ENCODE data around the gene ZNF112.
"Not testable (repeated sequence)": the region's sequence is repeated elsewhere in the genome, so short reads cannot be mapped to it uniquely, and the experiment has no call there.

The ZNF112 gene

GRCh38 chr19:44341794-44342193 lies 14.7 kb downstream of the ZNF112 start:
- Histone ChIP-seq H3K36me3 (ENCODE audit: insufficient read depth, low read length) (no peaks in the 10 kb centered on the region), H3F3A (ENCODE audit: low read depth) (no peaks in the 10 kb centered on the region), H2AFZ (ENCODE audit: low read length) (no peak overlapping the region), H3K9ac (ENCODE audit: low read depth, low read length, poor library complexity, severe bottlenecking) (no peak overlapping the region), H3K27me3 (ENCODE audit: insufficient read depth, low read length, poor library complexity, severe bottlenecking) (no peaks in the 10 kb centered on the region), H3K79me2 (ENCODE audit: insufficient read depth, low read length) (no peaks in the 10 kb centered on the region), H3K9me3 (ENCODE audit: insufficient read depth, low read depth, low read length) (0 out of 2 replicates have a peak, but pooled peaks cover 4% of the 10 kb centered on the region), H3K9me2 (replicated peaks; ENCODE audit: low read depth, low read length) (no peaks in the 10 kb centered on the region), H4K20me1 (ENCODE audit: insufficient read depth, low read length, poor library complexity, severe bottlenecking) (no peaks in the 10 kb centered on the region), H3K4me1 (ENCODE audit: insufficient read depth, low read length, poor library complexity, severe bottlenecking) (no peaks in the 10 kb centered on the region), H3K4me2 (ENCODE audit: low read depth, low read length, poor library complexity, severe bottlenecking) (no peak overlapping the region), H3K4me3 (ENCODE audit: low read length, poor library complexity, severe bottlenecking) (no peak overlapping the region)
- TF ChIP-seq EZH2phosphoT487 (IDR thresholded peaks at IDR 0.05; ENCODE audit: borderline replicate concordance): no peak
- TF ChIP-seq, protein P1, sequence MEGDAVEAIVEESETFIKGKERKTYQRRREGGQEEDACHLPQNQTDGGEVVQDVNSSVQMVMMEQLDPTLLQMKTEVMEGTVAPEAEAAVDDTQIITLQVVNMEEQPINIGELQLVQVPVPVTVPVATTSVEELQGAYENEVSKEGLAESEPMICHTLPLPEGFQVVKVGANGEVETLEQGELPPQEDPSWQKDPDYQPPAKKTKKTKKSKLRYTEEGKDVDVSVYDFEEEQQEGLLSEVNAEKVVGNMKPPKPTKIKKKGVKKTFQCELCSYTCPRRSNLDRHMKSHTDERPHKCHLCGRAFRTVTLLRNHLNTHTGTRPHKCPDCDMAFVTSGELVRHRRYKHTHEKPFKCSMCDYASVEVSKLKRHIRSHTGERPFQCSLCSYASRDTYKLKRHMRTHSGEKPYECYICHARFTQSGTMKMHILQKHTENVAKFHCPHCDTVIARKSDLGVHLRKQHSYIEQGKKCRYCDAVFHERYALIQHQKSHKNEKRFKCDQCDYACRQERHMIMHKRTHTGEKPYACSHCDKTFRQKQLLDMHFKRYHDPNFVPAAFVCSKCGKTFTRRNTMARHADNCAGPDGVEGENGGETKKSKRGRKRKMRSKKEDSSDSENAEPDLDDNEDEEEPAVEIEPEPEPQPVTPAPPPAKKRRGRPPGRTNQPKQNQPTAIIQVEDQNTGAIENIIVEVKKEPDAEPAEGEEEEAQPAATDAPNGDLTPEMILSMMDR (conservative IDR thresholded peaks at IDR 0.05; ENCODE audit: low read length): no peak

GRCh38 chr19:44334639-44335038 lies 21.8 kb downstream of the ZNF112 start:
- H3K9me3 ChIP-seq (ENCODE audit: insufficient read depth, low read depth, low read length); H4K20me1 ChIP-seq (ENCODE audit: insufficient read depth, low read length, poor library complexity, severe bottlenecking); H3K36me3 ChIP-seq (ENCODE audit: insufficient read depth, low read length); H2AFZ ChIP-seq (ENCODE audit: low read length); H3K79me2 ChIP-seq (ENCODE audit: insufficient read depth, low read length); H3F3A ChIP-seq (ENCODE audit: low read depth); H3K4me1 ChIP-seq (ENCODE audit: insufficient read depth, low read length, poor library complexity, severe bottlenecking); H3K9ac ChIP-seq (ENCODE audit: low read depth, low read length, poor library complexity, severe bottlenecking); H3K27me3 ChIP-seq (ENCODE audit: insufficient read depth, low read length, poor library complexity, severe bottlenecking); H3K4me2 ChIP-seq (ENCODE audit: low read depth, low read length, poor library complexity, severe bottlenecking); H3K9me2 ChIP-seq (replicated peaks; ENCODE audit: low read depth, low read length); H3K4me3 ChIP-seq (ENCODE audit: low read length, poor library complexity, severe bottlenecking): not testable (repeated sequence)

- TF ChIP-seq EZH2phosphoT487 (IDR thresholded peaks at IDR 0.05; ENCODE audit: borderline replicate concordance): no peak
- no peaks in the 10 kb centered on the region for H3K9me2 ChIP-seq (replicated peaks; ENCODE audit: low read depth, low read length)
- no peak overlapping the region for H3K9ac ChIP-seq (ENCODE audit: low read depth, low read length, poor library complexity, severe bottlenecking)
- H3K79me2 ChIP-seq (ENCODE audit: insufficient read depth, low read length): no peaks in the 10 kb centered on the region
- H3K36me3 ChIP-seq (ENCODE audit: insufficient read depth, low read length): no peaks in the 10 kb centered on the region
- H3K9me3 ChIP-seq (ENCODE audit: insufficient read depth, low read depth, low read length): peaks cover 11% of the 10 kb centered on the region; the same call in 1 of the 2 replicates
- no peaks in the 10 kb centered on the region for H4K20me1 ChIP-seq (ENCODE audit: insufficient read depth, low read length, poor library complexity, severe bottlenecking)
- H3K4me1 ChIP-seq (ENCODE audit: insufficient read depth, low read length, poor library complexity, severe bottlenecking): no peaks in the 10 kb centered on the region
- no peaks in the 10 kb centered on the region for H3K27me3 ChIP-seq (ENCODE audit: insufficient read depth, low read length, poor library complexity, severe bottlenecking)
- H2AFZ ChIP-seq (ENCODE audit: low read length): no peak overlapping the region
- H3F3A ChIP-seq (ENCODE audit: low read depth): no peaks in the 10 kb centered on the region
- no peak overlapping the region for H3K4me3 ChIP-seq (ENCODE audit: low read length, poor library complexity, severe bottlenecking)
- no peak overlapping the region for H3K4me2 ChIP-seq (ENCODE audit: low read depth, low read length, poor library complexity, severe bottlenecking)
Measured at GRCh38 chr19:44332145-44332544, 24.3 kb downstream of the ZNF112 start.

DNA sequence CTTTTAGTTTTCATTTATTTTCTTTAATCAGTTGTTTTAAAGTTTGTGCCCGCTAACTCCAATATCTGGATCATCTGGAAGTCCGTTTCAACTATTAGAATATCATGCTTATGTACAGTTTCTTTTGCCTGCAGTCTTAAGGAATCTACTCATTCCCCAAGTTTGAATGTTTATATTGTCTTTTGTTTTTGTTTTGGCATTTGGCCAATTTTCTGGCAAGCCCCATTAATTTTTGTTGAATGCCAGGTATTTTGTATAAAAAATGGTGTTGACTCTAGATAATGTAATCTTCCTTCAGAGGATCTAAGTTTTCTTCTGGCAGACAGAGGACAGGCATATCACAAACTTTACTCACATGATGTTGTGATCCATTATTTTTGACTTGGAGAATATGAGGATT lies 40.6 kb downstream of the ZNF112 start:
- H4K20me1 ChIP-seq (ENCODE audit: insufficient read depth, low read length, poor library complexity, severe bottlenecking): no peaks in the 10 kb centered on the region
- TF ChIP-seq, protein P1 (conservative IDR thresholded peaks at IDR 0.05; ENCODE audit: low read length): no peak
- no peak for TF ChIP-seq EZH2phosphoT487 (IDR thresholded peaks at IDR 0.05; ENCODE audit: borderline replicate concordance)
- H3K4me3 ChIP-seq (ENCODE audit: low read length, poor library complexity, severe bottlenecking): no peak overlapping the region
- no peak overlapping the region for H3K4me2 ChIP-seq (ENCODE audit: low read depth, low read length, poor library complexity, severe bottlenecking)
- H3K79me2 ChIP-seq (ENCODE audit: insufficient read depth, low read length): no peaks in the 10 kb centered on the region
- no peaks in the 10 kb centered on the region for H3K27me3 ChIP-seq (ENCODE audit: insufficient read depth, low read length, poor library complexity, severe bottlenecking)
- no peak overlapping the region for H3K9ac ChIP-seq (ENCODE audit: low read depth, low read length, poor library complexity, severe bottlenecking)
- H3K36me3 ChIP-seq (ENCODE audit: insufficient read depth, low read length): no peaks in the 10 kb centered on the region
- no peaks in the 10 kb centered on the region for H3F3A ChIP-seq (ENCODE audit: low read depth)
- no peaks in the 10 kb centered on the region for H3K4me1 ChIP-seq (ENCODE audit: insufficient read depth, low read length, poor library complexity, severe bottlenecking)
- H3K9me3 ChIP-seq (ENCODE audit: insufficient read depth, low read depth, low read length): no peaks in the 10 kb centered on the region
- no peaks in the 10 kb centered on the region for H3K9me2 ChIP-seq (replicated peaks; ENCODE audit: low read depth, low read length)
- no peak overlapping the region for H2AFZ ChIP-seq (ENCODE audit: low read length)

All from Loucy (cell line).